ENCODE data around the gene FADS2. TPM values are rescaled to one million over a fixed set of nuclear protein-coding genes. Genes with fewer than 3 reads are reported as not detected.

Gene FADS2
- total RNA-seq, 2 experiments from 2014 or later, result 0.08 to 0.33 TPM

- H3K9me3 ChIP-seq (ENCODE audit: control insufficient read depth in 1 of 2, insufficient read depth in 1 of 2, low read length in 2 of 2), result peaks cover 0 to 7% of the 10 kb centered on the region in 2 experiments
- no peak for TF ChIP-seq CTCF (IDR thresholded peaks at IDR 0.05)
- H3K27ac ChIP-seq (ENCODE audit: low read depth in 1 of 2, low read length in 2 of 2), result no peak overlapping the region
- peaks cover 26% of the 10 kb centered on the region for H3K4me1 ChIP-seq (ENCODE audit: insufficient read depth, low read length)
- no peak overlapping the region for H3K27ac Mint-ChIP-seq
- H3K4me3 ChIP-seq (ENCODE audit: low read length), result peak overlapping the region; percentile 71
- H3K27me3 Mint-ChIP-seq, result peaks cover 54% of the 10 kb centered on the region
- H3K4me1 Mint-ChIP-seq (ENCODE audit: low read depth), result peaks cover 13% of the 10 kb centered on the region
- peaks cover 19 to 31% of the 10 kb centered on the region in 2 experiments for H3K27me3 ChIP-seq (ENCODE audit: control insufficient read depth in 1 of 2, insufficient read depth in 2 of 2, low read length in 2 of 2)
- no peak for ATAC-seq (ENCODE audit: poor library complexity)
- CTCF ChIA-PET, result interaction anchor here (0.9 to 6.7 kb wide), 4 partner anchors 11 to 265 kb away, joined by 3 to 50 read pairs (median 11); partner anchors contain the start of gene FADS2
- no peaks in the 10 kb centered on the region for H3K9me3 Mint-ChIP-seq
- no peak for DNase-seq
- POLR2A ChIA-PET, result interaction anchor here (1.3 to 1.4 kb wide), 2 partner anchors 21 to 150 kb away, joined by 3 to 6 read pairs; partner anchors contain the start of gene FTH1
- H3K36me3 ChIP-seq (ENCODE audit: insufficient read depth, low read length), result no peaks in the 10 kb centered on the region
- intact Hi-C loops (cut with DNase I, micrococcal nuclease), result no loop called here
- H3K4me3 Mint-ChIP-seq, result peak overlapping the region; percentile 72
- H3K36me3 Mint-ChIP-seq (ENCODE audit: low read depth), result no peaks in the 10 kb centered on the region
Observed at GRCh38 chr11:61817471-61818202, 10.5 kb upstream of the FADS2 start.

GRCh38 chr11:61820174-61820573, 7.9 kb upstream of the FADS2 start:
- intact Hi-C loops (cut with DNase I, micrococcal nuclease), result no loop called here
- DNase-seq, result no peak
- H3K4me3 ChIP-seq (ENCODE audit: low read length), result no peak overlapping the region
- Mint-ChIP-seq H3K36me3 (ENCODE audit: low read depth) (no peaks in the 10 kb centered on the region), H3K27ac (no peak overlapping the region), H3K27me3 (peaks cover 42% of the 10 kb centered on the region), H3K4me3 (no peak overlapping the region), H3K9me3 (no peaks in the 10 kb centered on the region), H3K4me1 (ENCODE audit: low read depth) (peaks cover 11% of the 10 kb centered on the region)
- no peak for ATAC-seq (ENCODE audit: poor library complexity)
- peaks cover 18 to 19% of the 10 kb centered on the region in 2 experiments for H3K27me3 ChIP-seq (ENCODE audit: control insufficient read depth in 1 of 2, insufficient read depth in 2 of 2, low read length in 2 of 2)
- H3K9me3 ChIP-seq (ENCODE audit: control insufficient read depth in 1 of 2, insufficient read depth in 1 of 2, low read length in 2 of 2), result no peaks in the 10 kb centered on the region
- ChIA-PET POLR2A (no interaction called here), CTCF (interaction anchor here (1.0 kb wide), 1 partner anchor 23 kb away, joined by 3 read pairs; no protein-coding TSS in a partner anchor)
- H3K27ac ChIP-seq (ENCODE audit: low read depth in 1 of 2, low read length in 2 of 2), result no peak overlapping the region
- no peaks in the 10 kb centered on the region for H3K36me3 ChIP-seq (ENCODE audit: insufficient read depth, low read length)
- H3K4me1 ChIP-seq (ENCODE audit: insufficient read depth, low read length), result peaks cover 20% of the 10 kb centered on the region
- no peak for TF ChIP-seq CTCF (IDR thresholded peaks at IDR 0.05)

GRCh38 chr11:61826930-61827570, 1.1 kb upstream of the FADS2 start:
- Mint-ChIP-seq H3K27ac (no peak overlapping the region), H3K9me3 (no peaks in the 10 kb centered on the region), H3K36me3 (ENCODE audit: low read depth) (no peaks in the 10 kb centered on the region), H3K4me1 (ENCODE audit: low read depth) (peaks cover 14% of the 10 kb centered on the region), H3K27me3 (peaks cover 65% of the 10 kb centered on the region), H3K4me3 (peak overlapping the region; percentile 79)
- Histone ChIP-seq H3K36me3 (ENCODE audit: insufficient read depth, low read length) (no peaks in the 10 kb centered on the region), H3K4me3 (ENCODE audit: low read length) (peak overlapping the region; percentile 64), H3K27ac (ENCODE audit: low read depth in 1 of 2, low read length in 2 of 2) (no peak overlapping the region), H3K27me3 (ENCODE audit: control insufficient read depth in 1 of 2, insufficient read depth in 2 of 2, low read length in 2 of 2) (peaks cover 15 to 29% of the 10 kb centered on the region in 2 experiments), H3K9me3 (ENCODE audit: control insufficient read depth in 1 of 2, insufficient read depth in 1 of 2, low read length in 2 of 2) (peaks cover 0 to 11% of the 10 kb centered on the region in 2 experiments), H3K4me1 (ENCODE audit: insufficient read depth, low read length) (peaks cover 29% of the 10 kb centered on the region)
- DNase-seq (peak in 3 of 14 experiments; percentile 14 to 45 (median 38)), ATAC-seq (ENCODE audit: poor library complexity) (no peak)
- TF ChIP-seq CTCF (IDR thresholded peaks at IDR 0.05), result no peak
- ChIA-PET POLR2A (no interaction called here), CTCF (interaction anchor here (2.5 to 3.7 kb wide), 2 partner anchors 11 to 30 kb away, joined by 12 to 18 read pairs; partner anchors contain the start of gene FADS1)
- intact Hi-C loops (cut with DNase I, micrococcal nuclease), result no loop called here

Measured in CD4-positive, alpha-beta T cell (primary cell).